ENCODE data around the gene IFNA13. TPM values are rescaled to one million over a fixed set of nuclear protein-coding genes. Genes with fewer than 3 reads are reported as not detected.
A peak's percentile ranks its signal among the peaks of the same experiment; 100 is the strongest.

The IFNA13 gene
- total and polyA plus RNA-seq, 2 of the 13 experiments (the other 11 are each of a cell fraction or from before 2014, with no cell fraction given): not detected

DNA sequence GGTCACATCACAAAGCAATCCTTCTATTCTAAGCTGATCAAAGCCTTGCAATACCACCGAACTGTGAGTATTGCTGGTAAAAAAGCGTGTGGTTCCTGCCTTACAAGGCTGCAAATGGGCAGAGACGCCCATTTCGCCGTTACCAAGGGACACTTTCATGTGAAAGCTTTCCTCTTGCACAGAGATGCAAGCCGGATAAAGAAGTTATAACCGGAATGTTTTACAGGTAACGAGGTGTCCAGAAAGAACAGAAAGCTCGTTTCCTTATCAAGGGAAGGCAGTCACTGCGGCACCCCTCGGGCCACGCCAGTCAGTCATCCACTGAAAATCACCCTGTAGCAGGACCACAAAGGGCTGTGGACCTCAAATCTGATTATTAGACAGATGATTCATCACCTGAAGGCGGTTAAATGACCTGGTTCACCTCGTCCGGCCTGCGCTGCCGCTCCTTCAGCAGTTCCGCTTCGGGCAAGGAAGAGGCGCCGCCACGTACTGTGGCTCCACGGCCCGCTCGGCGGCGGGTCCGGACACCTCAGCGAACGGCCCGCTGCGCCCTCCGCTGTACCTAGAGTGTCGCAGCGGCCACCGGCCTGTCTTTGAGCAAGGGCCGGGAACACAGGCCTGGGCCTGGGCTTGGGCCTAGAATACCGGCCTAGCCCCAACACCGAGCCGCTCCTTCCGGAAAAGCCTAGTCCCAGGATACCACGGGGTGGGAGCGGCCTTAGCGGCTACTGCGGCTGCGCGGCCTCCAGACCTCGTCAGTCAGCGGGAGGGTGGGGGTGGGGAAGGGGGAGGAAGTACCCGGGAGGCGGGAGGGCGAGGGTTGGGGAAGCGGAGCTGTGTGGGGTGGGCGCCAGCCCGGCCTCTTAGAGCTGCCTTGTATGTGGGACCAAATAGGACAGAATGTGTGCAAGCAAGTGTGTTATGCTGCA is 32.9 kb downstream of the IFNA13 start, which contains the start of gene KLHL9 (continued):
- TF ChIP-seq SOX13 (IDR thresholded peaks at IDR 0.05) (no peak), SOX13 (CRISPR knock-in tag; conservative IDR thresholded peaks at IDR 0.05 in 1 of 2, IDR thresholded peaks at IDR 0.05 in 1 of 2) (no peak), ZNF296 (CRISPR knock-in tag; conservative IDR thresholded peaks at IDR 0.05) (no peak), ZNF577 (CRISPR knock-in tag; IDR thresholded peaks at IDR 0.05; ENCODE audit: borderline replicate concordance, low read depth) (peak; percentile 83; the same call in 1 of the 2 replicates), RFXANK (CRISPR knock-in tag; IDR thresholded peaks at IDR 0.05) (no peak), HNRNPK (IDR thresholded peaks at IDR 0.05; ENCODE audit: low read depth, low read length, poor library complexity, severe bottlenecking) (peak; percentile 16), ZMAT5 (CRISPR knock-in tag; IDR thresholded peaks at IDR 0.05; ENCODE audit: borderline replicate concordance, low read depth) (no peak), ZSCAN21 (CRISPR knock-in tag; IDR thresholded peaks at IDR 0.05; ENCODE audit: borderline replicate concordance) (peak; percentile 72; the same call in 1 of the 2 replicates), CEBPG (CRISPR knock-in tag; IDR thresholded peaks at IDR 0.05) (no peak), ZNF343 (CRISPR knock-in tag; IDR thresholded peaks at IDR 0.05) (peak; percentile 34; the same call in 1 of the 2 replicates), MATR3 (CRISPR knock-in tag; IDR thresholded peaks at IDR 0.05) (no peak), FLYWCH1 (CRISPR knock-in tag; IDR thresholded peaks at IDR 0.05) (no peak), POLR2A (IDR thresholded peaks at IDR 0.05; ENCODE audit: insufficient read depth in 1 of 2, low read depth in 2 of 2, low read length in 2 of 2) (peak; percentile 64 to 67; a peak in 3 of 4 replicates), ZFAT (CRISPR knock-in tag; conservative IDR thresholded peaks at IDR 0.05) (0 out of 2 replicates have a peak, but pooled peaks have one; percentile 42), ZNF530 (CRISPR knock-in tag; IDR thresholded peaks at IDR 0.05; ENCODE audit: low read depth) (no peak)
- TF ChIP-seq, protein P1, sequence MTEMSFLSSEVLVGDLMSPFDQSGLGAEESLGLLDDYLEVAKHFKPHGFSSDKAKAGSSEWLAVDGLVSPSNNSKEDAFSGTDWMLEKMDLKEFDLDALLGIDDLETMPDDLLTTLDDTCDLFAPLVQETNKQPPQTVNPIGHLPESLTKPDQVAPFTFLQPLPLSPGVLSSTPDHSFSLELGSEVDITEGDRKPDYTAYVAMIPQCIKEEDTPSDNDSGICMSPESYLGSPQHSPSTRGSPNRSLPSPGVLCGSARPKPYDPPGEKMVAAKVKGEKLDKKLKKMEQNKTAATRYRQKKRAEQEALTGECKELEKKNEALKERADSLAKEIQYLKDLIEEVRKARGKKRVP (CRISPR knock-in tag; IDR thresholded peaks at IDR 0.05): 0 out of 4 replicates have a peak, but pooled peaks of 1 of the 2 experiments have one; percentile 36
- TF ChIP-seq, protein P2, sequence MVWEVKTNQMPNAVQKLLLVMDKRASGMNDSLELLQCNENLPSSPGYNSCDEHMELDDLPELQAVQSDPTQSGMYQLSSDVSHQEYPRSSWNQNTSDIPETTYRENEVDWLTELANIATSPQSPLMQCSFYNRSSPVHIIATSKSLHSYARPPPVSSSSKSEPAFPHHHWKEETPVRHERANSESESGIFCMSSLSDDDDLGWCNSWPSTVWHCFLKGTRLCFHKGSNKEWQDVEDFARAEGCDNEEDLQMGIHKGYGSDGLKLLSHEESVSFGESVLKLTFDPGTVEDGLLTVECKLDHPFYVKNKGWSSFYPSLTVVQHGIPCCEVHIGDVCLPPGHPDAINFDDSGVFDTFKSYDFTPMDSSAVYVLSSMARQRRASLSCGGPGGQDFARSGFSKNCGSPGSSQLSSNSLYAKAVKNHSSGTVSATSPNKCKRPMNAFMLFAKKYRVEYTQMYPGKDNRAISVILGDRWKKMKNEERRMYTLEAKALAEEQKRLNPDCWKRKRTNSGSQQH (CRISPR knock-in tag; IDR thresholded peaks at IDR 0.05; ENCODE audit: low read depth): no peak
- TF ChIP-seq, protein P3, sequence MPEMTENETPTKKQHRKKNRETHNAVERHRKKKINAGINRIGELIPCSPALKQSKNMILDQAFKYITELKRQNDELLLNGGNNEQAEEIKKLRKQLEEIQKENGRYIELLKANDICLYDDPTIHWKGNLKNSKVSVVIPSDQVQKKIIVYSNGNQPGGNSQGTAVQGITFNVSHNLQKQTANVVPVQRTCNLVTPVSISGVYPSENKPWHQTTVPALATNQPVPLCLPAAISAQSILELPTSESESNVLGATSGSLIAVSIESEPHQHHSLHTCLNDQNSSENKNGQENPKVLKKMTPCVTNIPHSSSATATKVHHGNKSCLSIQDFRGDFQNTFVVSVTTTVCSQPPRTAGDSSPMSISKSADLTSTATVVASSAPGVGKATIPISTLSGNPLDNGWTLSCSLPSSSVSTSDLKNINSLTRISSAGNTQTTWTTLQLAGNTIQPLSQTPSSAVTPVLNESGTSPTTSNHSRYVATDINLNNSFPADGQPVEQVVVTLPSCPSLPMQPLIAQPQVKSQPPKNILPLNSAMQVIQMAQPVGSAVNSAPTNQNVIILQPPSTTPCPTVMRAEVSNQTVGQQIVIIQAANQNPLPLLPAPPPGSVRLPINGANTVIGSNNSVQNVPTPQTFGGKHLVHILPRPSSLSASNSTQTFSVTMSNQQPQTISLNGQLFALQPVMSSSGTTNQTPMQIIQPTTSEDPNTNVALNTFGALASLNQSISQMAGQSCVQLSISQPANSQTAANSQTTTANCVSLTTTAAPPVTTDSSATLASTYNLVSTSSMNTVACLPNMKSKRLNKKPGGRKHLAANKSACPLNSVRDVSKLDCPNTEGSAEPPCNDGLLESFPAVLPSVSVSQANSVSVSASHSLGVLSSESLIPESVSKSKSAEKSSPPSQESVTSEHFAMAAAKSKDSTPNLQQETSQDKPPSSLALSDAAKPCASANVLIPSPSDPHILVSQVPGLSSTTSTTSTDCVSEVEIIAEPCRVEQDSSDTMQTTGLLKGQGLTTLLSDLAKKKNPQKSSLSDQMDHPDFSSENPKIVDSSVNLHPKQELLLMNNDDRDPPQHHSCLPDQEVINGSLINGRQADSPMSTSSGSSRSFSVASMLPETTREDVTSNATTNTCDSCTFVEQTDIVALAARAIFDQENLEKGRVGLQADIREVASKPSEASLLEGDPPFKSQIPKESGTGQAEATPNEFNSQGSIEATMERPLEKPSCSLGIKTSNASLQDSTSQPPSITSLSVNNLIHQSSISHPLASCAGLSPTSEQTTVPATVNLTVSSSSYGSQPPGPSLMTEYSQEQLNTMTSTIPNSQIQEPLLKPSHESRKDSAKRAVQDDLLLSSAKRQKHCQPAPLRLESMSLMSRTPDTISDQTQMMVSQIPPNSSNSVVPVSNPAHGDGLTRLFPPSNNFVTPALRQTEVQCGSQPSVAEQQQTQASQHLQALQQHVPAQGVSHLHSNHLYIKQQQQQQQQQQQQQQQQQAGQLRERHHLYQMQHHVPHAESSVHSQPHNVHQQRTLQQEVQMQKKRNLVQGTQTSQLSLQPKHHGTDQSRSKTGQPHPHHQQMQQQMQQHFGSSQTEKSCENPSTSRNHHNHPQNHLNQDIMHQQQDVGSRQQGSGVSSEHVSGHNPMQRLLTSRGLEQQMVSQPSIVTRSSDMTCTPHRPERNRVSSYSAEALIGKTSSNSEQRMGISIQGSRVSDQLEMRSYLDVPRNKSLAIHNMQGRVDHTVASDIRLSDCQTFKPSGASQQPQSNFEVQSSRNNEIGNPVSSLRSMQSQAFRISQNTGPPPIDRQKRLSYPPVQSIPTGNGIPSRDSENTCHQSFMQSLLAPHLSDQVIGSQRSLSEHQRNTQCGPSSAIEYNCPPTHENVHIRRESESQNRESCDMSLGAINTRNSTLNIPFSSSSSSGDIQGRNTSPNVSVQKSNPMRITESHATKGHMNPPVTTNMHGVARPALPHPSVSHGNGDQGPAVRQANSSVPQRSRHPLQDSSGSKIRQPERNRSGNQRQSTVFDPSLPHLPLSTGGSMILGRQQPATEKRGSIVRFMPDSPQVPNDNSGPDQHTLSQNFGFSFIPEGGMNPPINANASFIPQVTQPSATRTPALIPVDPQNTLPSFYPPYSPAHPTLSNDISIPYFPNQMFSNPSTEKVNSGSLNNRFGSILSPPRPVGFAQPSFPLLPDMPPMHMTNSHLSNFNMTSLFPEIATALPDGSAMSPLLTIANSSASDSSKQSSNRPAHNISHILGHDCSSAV (CRISPR knock-in tag; IDR thresholded peaks at IDR 0.05; ENCODE audit: borderline replicate concordance): no peak
